Measurements from ENCODE around the gene H6PD.

Gene H6PD

GRCh38 chr1:9294405-9294773, 59.8 kb downstream of the H6PD start:
- ChIA-PET CTCF (interaction anchor here (1.7 kb wide), 1 partner anchor 161 kb away, joined by 5 read pairs; no protein-coding TSS in a partner anchor), POLR2A (no interaction called here)
- Histone ChIP-seq H3K4me1 (ENCODE audit: control insufficient read depth, insufficient read depth, low read length) (no peaks in the 10 kb centered on the region), H3K27ac (ENCODE audit: extremely low read depth, low read depth, low read length) (no peak overlapping the region), H3K9me3 (ENCODE audit: control insufficient read depth, insufficient read depth, low read depth, low read length) (no peaks in the 10 kb centered on the region), H3K4me3 (ENCODE audit: low read depth, low read length) (no peak overlapping the region; the same call in 1 of the 2 replicates), H3K36me3 (ENCODE audit: control insufficient read depth in 2 of 2, insufficient read depth in 1 of 2, low read length in 2 of 2) (peaks cover 0 to 3% of the 10 kb centered on the region in 2 experiments; a peak in 1 of 3 replicates)
- no peak for TF ChIP-seq ZNF544 (tag by site-specific recombination; IDR thresholded peaks at IDR 0.05)
- peak; percentile 78; the same call in 1 of the 2 replicates for TF ChIP-seq ZIC2 (tag by site-specific recombination; IDR thresholded peaks at IDR 0.05)
- peak; percentile 15; the same call in 1 of the 2 replicates for TF ChIP-seq ZNF146 (tag by site-specific recombination; IDR thresholded peaks at IDR 0.05)
- no peak for TF ChIP-seq ZNF18 (tag by site-specific recombination; IDR thresholded peaks at IDR 0.05)
- peak; percentile 5; the same call in 1 of the 2 replicates for TF ChIP-seq GLIS2 (tag by site-specific recombination; IDR thresholded peaks at IDR 0.05)
- TF ChIP-seq HOXD13 (CRISPR knock-in tag; IDR thresholded peaks at IDR 0.05; ENCODE audit: borderline replicate concordance), result no peak

- no peak overlapping the region for H3K27ac ChIP-seq (ENCODE audit: extremely low read depth, low read depth, low read length)
- POLR2A ChIA-PET, result no interaction called here
- TF ChIP-seq ZNF473 (tag by site-specific recombination; IDR thresholded peaks at IDR 0.05) (no peak), ZNF501 (tag by site-specific recombination; IDR thresholded peaks at IDR 0.05) (no peak), ZNF626 (tag by site-specific recombination; IDR thresholded peaks at IDR 0.05) (no peak), REPIN1 (tag by site-specific recombination; IDR thresholded peaks at IDR 0.05; ENCODE audit: low read depth) (no peak), ZNF692 (tag by site-specific recombination; IDR thresholded peaks at IDR 0.05) (peak; percentile 74; the same call in 1 of the 2 replicates), ZNF488 (tag by site-specific recombination; IDR thresholded peaks at IDR 0.05) (no peak), MEIS1 (CRISPR knock-in tag; IDR thresholded peaks at IDR 0.05; ENCODE audit: borderline replicate concordance) (no peak), GLI2 (tag by site-specific recombination; IDR thresholded peaks at IDR 0.05; ENCODE audit: borderline replicate concordance, low read depth) (no peak), ZNF610 (tag by site-specific recombination; IDR thresholded peaks at IDR 0.05; ENCODE audit: borderline replicate concordance) (no peak), GFI1B (tag by site-specific recombination; IDR thresholded peaks at IDR 0.05) (no peak), CTCF (tag by site-specific recombination; IDR thresholded peaks at IDR 0.05) (peak; percentile 86), ZNF76 (tag by site-specific recombination; IDR thresholded peaks at IDR 0.05; ENCODE audit: borderline replicate concordance, low read depth) (no peak), SCRT2 (tag by site-specific recombination; IDR thresholded peaks at IDR 0.05) (peak; percentile 51; the same call in 1 of the 2 replicates), ZNF416 (tag by site-specific recombination; IDR thresholded peaks at IDR 0.05) (no peak), ZNF211 (tag by site-specific recombination; IDR thresholded peaks at IDR 0.05; ENCODE audit: low read depth) (no peak), ZNF391 (tag by site-specific recombination; IDR thresholded peaks at IDR 0.05; ENCODE audit: borderline replicate concordance, low read depth) (no peak), ZBTB6 (tag by site-specific recombination; IDR thresholded peaks at IDR 0.05) (no peak), ZSCAN30 (tag by site-specific recombination; IDR thresholded peaks at IDR 0.05) (no peak), ZNF585B (tag by site-specific recombination; IDR thresholded peaks at IDR 0.05) (no peak), KLF1 (tag by site-specific recombination; IDR thresholded peaks at IDR 0.05) (peak; percentile 56), ZNF629 (tag by site-specific recombination; IDR thresholded peaks at IDR 0.05) (peak; percentile 57), ZNF239 (tag by site-specific recombination; IDR thresholded peaks at IDR 0.05) (no peak)
Observed at GRCh38 chr1:9294910-9295636, 60.5 kb downstream of the H6PD start.

More at GRCh38 chr1:9294910-9295636, 60.5 kb downstream of the H6PD start:
- no peak overlapping the region for H3K4me3 ChIP-seq (ENCODE audit: low read depth, low read length)
- CTCF ChIA-PET, result interaction anchor here (1.7 kb wide), 1 partner anchor 161 kb away, joined by 5 read pairs; no protein-coding TSS in a partner anchor
- peaks cover 0 to 3% of the 10 kb centered on the region in 2 experiments; a peak in 1 of 3 replicates for H3K36me3 ChIP-seq (ENCODE audit: control insufficient read depth in 2 of 2, insufficient read depth in 1 of 2, low read length in 2 of 2)
- H3K9me3 ChIP-seq (ENCODE audit: control insufficient read depth, insufficient read depth, low read depth, low read length), result no peaks in the 10 kb centered on the region
- H3K4me1 ChIP-seq (ENCODE audit: control insufficient read depth, insufficient read depth, low read length), result no peaks in the 10 kb centered on the region
